ENCODE measurements around the gene GAMT.
"Not testable (repeated sequence)": the region's sequence is repeated elsewhere in the genome, so short reads cannot be mapped to it uniquely, and the experiment has no call there.

The GAMT gene

GRCh38 chr19:1401138-1401888 lies at the start of gene GAMT:
GAMT (minus strand) TSS chr19:1401542; CDS start chr19:1401476, 66 bp downstream.
- no peak for DNase-seq

- DNase-seq, result no peak
Observed at GRCh38 chr19:1449467-1450442, 48.4 kb upstream of the GAMT start, which contains the start of gene APC2. APC2 (plus strand) TSS chr19:1450121; CDS start chr19:1453002, 2,881 bp downstream.

- no peak for DNase-seq
Observed at GRCh38 chr19:1447944-1448343, 46.6 kb upstream of the GAMT start.

- DNase-seq, result no peak
Observed at GRCh38 chr19:1447504-1447903, 46.2 kb upstream of the GAMT start.

- no peak for DNase-seq
Observed at GRCh38 chr19:1446713-1447481, 45.6 kb upstream of the GAMT start.

- DNase-seq, result no peak
Observed at GRCh38 chr19:1445932-1446712, 44.8 kb upstream of the GAMT start.

- DNase-seq, result peak; percentile 66
Observed at GRCh38 chr19:1445185-1445931, 44.0 kb upstream of the GAMT start.

GRCh38 chr19:1441677-1442438 lies 40.5 kb upstream of the GAMT start:
- no peak for DNase-seq

GRCh38 chr19:1441022-1441426 lies 39.7 kb upstream of the GAMT start:
- DNase-seq, result no peak

- no peak for DNase-seq
Observed at GRCh38 chr19:1440418-1440801, 39.1 kb upstream of the GAMT start.

GRCh38 chr19:1439525-1440417 lies 38.4 kb upstream of the GAMT start:
- not testable (repeated sequence) for DNase-seq

GRCh38 chr19:1438933-1439354 lies 37.6 kb upstream of the GAMT start:
- no peak for DNase-seq

- peak; percentile 95 for DNase-seq
Observed at GRCh38 chr19:1438035-1438932, 36.9 kb upstream of the GAMT start, which contains the start of gene RPS15. RPS15 (plus strand) TSS chr19:1438396; CDS start chr19:1438426, 30 bp downstream.

- DNase-seq, result no peak
Observed at GRCh38 chr19:1437609-1438008, 36.3 kb upstream of the GAMT start.

- no peak for DNase-seq
Observed at GRCh38 chr19:1435378-1435989, 34.1 kb upstream of the GAMT start.

GRCh38 chr19:1434577-1435060 lies 33.3 kb upstream of the GAMT start:
- DNase-seq, result no peak

- no peak for DNase-seq
Observed at GRCh38 chr19:1434040-1434366, 32.7 kb upstream of the GAMT start.
